Measurements from ENCODE around the gene STIM2.

DNA sequence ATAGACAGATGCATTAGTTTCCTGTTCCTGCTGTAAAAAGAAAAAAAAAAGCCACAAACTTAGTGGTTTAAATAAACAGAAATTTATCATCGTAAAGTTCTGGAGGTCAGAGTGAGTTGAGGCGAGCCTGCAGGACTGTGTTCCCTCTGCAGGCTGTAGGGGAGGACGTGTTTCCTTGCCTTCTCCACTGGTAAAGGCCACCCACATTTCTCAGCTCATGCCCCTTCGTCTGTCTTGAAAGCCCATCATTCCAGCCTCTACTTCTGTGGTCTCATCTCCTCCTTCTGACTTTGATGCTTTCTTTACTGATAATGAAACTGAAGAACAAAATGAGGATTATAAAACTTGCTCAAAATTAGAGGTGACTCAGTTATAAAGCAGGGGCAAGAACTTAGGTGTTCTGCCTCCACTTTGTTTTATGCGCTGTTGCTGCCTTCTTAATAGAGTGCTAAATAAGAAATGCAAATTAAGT is 143.0 kb downstream of the STIM2 start:
- TF ChIP-seq, protein P1, sequence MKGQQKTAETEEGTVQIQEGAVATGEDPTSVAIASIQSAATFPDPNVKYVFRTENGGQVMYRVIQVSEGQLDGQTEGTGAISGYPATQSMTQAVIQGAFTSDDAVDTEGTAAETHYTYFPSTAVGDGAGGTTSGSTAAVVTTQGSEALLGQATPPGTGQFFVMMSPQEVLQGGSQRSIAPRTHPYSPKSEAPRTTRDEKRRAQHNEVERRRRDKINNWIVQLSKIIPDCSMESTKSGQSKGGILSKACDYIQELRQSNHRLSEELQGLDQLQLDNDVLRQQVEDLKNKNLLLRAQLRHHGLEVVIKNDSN (IDR thresholded peaks at IDR 0.05) = no peak
- TF ChIP-seq NFIC (IDR thresholded peaks at IDR 0.05) (no peak), TCF12 (IDR thresholded peaks at IDR 0.05; ENCODE audit: low read depth) (no peak), EP300 (IDR thresholded peaks at IDR 0.05; ENCODE audit: borderline replicate concordance) (no peak), RAD21 (IDR thresholded peaks at IDR 0.05; ENCODE audit: low read depth) (no peak)
